ENCODE data around the gene FAM50A. TPM values are rescaled to one million over a fixed set of nuclear protein-coding genes. Genes with fewer than 3 reads are reported as not detected.

The FAM50A gene
- total RNA-seq, 4 donors from 2014 or later, result 15.9 to 27.3 (median 19.6) TPM

GRCh38 chrX:154486396-154487207 lies 42.7 kb downstream of the FAM50A start, which contains the start of gene UBL4A:
TSS of gene UBL4A (minus strand) at chrX:154486615. CDS start at chrX:154486584, 31 bp downstream.
- 46% methylated on average over 2 of the region's 95 CpGs; no CpG with 5 or more reads in 1 of the 2 donors for WGBS, 2 donors
- intact Hi-C loops (cut with DNase I), result no loop called here
- Histone ChIP-seq H3K36me3 (peaks cover 0 to 27% (median 0%) of the 10 kb centered on the region in 3 donors), H3K27ac (peak within 1 kb of the TSS; percentile 89 to 92 (median 92)), H3K4me3 (peak within 1 kb of the TSS; percentile 59 to 85 (median 72)), H3K9me3 (no peaks in the 10 kb centered on the region), H3K4me1 (peaks cover 11 to 60% (median 14%) of the 10 kb centered on the region in 3 donors), H3K27me3 (no peaks in the 10 kb centered on the region)
- DNase-seq, result no peak
- peak in 1 of 4 donors; percentile 59 for TF ChIP-seq POLR2A (IDR thresholded peaks at IDR 0.05)
- no peak for TF ChIP-seq CTCF (IDR thresholded peaks at IDR 0.05)

- Histone ChIP-seq H3K4me1 (peaks cover 11 to 60% (median 14%) of the 10 kb centered on the region in 3 donors), H3K4me3 (peak overlapping the region in 1 of 4 donors; percentile 85), H3K36me3 (peaks cover 0 to 27% (median 0%) of the 10 kb centered on the region in 3 donors), H3K27me3 (no peaks in the 10 kb centered on the region), H3K9me3 (no peaks in the 10 kb centered on the region), H3K27ac (peak overlapping the region in 3 of 4 donors; percentile 89 to 92 (median 92))
- TF ChIP-seq POLR2A (IDR thresholded peaks at IDR 0.05), result no peak
- intact Hi-C loops (cut with DNase I), result no loop called here
- 91 to 95% methylated on average over 7 to 28 of the region's 28 CpGs for WGBS, 2 donors
- no peak for DNase-seq
Observed at GRCh38 chrX:154487518-154488290, 43.8 kb downstream of the FAM50A start.

GRCh38 chrX:154488336-154489075 lies 44.6 kb downstream of the FAM50A start:
- no peak for DNase-seq
- Histone ChIP-seq H3K4me3 (no peak overlapping the region), H3K27me3 (no peaks in the 10 kb centered on the region), H3K4me1 (peaks cover 11 to 60% (median 14%) of the 10 kb centered on the region in 3 donors), H3K27ac (peak overlapping the region; percentile 91 to 99 (median 97)), H3K36me3 (peaks cover 0 to 25% (median 0%) of the 10 kb centered on the region in 3 donors), H3K9me3 (no peaks in the 10 kb centered on the region)
- TF ChIP-seq CTCF (IDR thresholded peaks at IDR 0.05) (no peak), POLR2A (IDR thresholded peaks at IDR 0.05) (no peak)
- WGBS, 2 donors, result 81 to 95% methylated on average over 4 to 12 of the region's 20 CpGs
- intact Hi-C loops (cut with DNase I), result no loop called here

GRCh38 chrX:154489182-154489581 lies 45.2 kb downstream of the FAM50A start:
- 83% methylated on average over 1 of the region's 4 CpGs; no CpG with 5 or more reads in 1 of the 2 donors for WGBS, 2 donors

More at GRCh38 chrX:154489182-154489581, 45.2 kb downstream of the FAM50A start:
- Histone ChIP-seq H3K27ac (peak overlapping the region; percentile 91 to 99 (median 97)), H3K4me3 (peak overlapping the region; percentile 57 to 80 (median 71)), H3K36me3 (peaks cover 0 to 18% (median 0%) of the 10 kb centered on the region in 3 donors), H3K4me1 (peaks cover 11 to 55% (median 14%) of the 10 kb centered on the region in 3 donors), H3K9me3 (no peaks in the 10 kb centered on the region), H3K27me3 (no peaks in the 10 kb centered on the region)
- intact Hi-C loops (cut with DNase I), result no loop called here
- no peak for DNase-seq
- no peak for TF ChIP-seq CTCF (IDR thresholded peaks at IDR 0.05)
- no peak for TF ChIP-seq POLR2A (IDR thresholded peaks at IDR 0.05)

All from esophagus squamous epithelium (tissue), 5 donors.